Cardiac atrium fibroblast (primary cell): ENCODE results near the gene MYO1C. TPM values are rescaled to one million over a fixed set of nuclear protein-coding genes. Genes with fewer than 3 reads are reported as not detected.

Experiments used
- total RNA-seq: library from RNA; depleted of rRNA; stranded (reverse); fragments of >200 nt; gene quantifications from 2 replicates; pipeline ENCODE4 v1.2.3, GENCODE V29; 2015

Gene MYO1C
- total RNA-seq: 133 and 134 TPM in 2 replicates

GRCh38 chr17:1492249-1493206 is at the start of gene MYO1C:
Gene MYO1C, minus strand, starts transcription at chr17:1492686. Its CDS starts 199 bp downstream, at chr17:1492487.

GRCh38 chr17:1516388-1517161 is 24.1 kb upstream of the MYO1C start, which contains the start of gene INPP5K:
Gene INPP5K, minus strand, starts transcription at chr17:1516612. Its CDS starts 113 bp downstream, at chr17:1516499.

GRCh38 chr17:1455797-1456599 is 36.5 kb downstream of the MYO1C start, which contains the start of gene CRK:
Gene CRK, minus strand, starts transcription at chr17:1456232. Its CDS starts 115 bp downstream, at chr17:1456117.

Other genes starting within 250 kb of the MYO1C start
- gene BHLHA9, start 222.2 kb downstream of the MYO1C start, total RNA-seq: not detected in 2 replicates
- not detected in 2 replicates for gene TRARG1, start 213.0 kb downstream of the MYO1C start, total RNA-seq
- gene YWHAE, start 92.5 kb downstream of the MYO1C start, total RNA-seq: 424 and 527 TPM in 2 replicates
- 71.5 and 79.1 TPM in 2 replicates for gene CRK, start 36.5 kb downstream of the MYO1C start, total RNA-seq
- gene INPP5K, start 23.9 kb upstream of the MYO1C start, total RNA-seq: 23.2 and 45.3 TPM in 2 replicates
- 25.3 and 29.5 TPM in 2 replicates for gene PITPNA, start 70.1 kb upstream of the MYO1C start, total RNA-seq
- gene SLC43A2, start 136.1 kb upstream of the MYO1C start, total RNA-seq: 11.6 and 26.1 TPM in 2 replicates
- 0.54 and 3.1 TPM in 2 replicates for gene SCARF1, start 153.0 kb upstream of the MYO1C start, total RNA-seq
- gene RILP, start 157.2 kb upstream of the MYO1C start, total RNA-seq: 9.7 and 12.2 TPM in 2 replicates
- gene PRPF8, start 192.2 kb upstream of the MYO1C start, total RNA-seq: 90.6 and 116 TPM in 2 replicates
- gene TLCD2, start 217.7 kb upstream of the MYO1C start, total RNA-seq: 2.3 and 3.1 TPM in 2 replicates
- 16.1 and 17.2 TPM in 2 replicates for gene WDR81, start 232.0 kb upstream of the MYO1C start, total RNA-seq